Fibroblast of the aortic adventitia (primary cell): ENCODE measurements around the gene LCN6. TPM values are rescaled to one million over a fixed set of nuclear protein-coding genes. Genes with fewer than 3 reads are reported as not detected.

Experiments used
- DNase-seq: peaks from one replicate; pipeline ENCODE4 v3.0.0-alpha.2; 2010; ENCODE audit warnings: low read depth
- H3K4me3 ChIP-seq: 2 replicates; pipeline ENCODE4 v1.5.1; 2011; ENCODE audit warnings: low read depth, mild to moderate bottlenecking, control low read depth, low read length, moderate library complexity
- CTCF ChIP-seq: IDR thresholded peaks from 2 replicates; pipeline ENCODE4 v1.5.1; 2011; ENCODE audit warnings: mild to moderate bottlenecking, low read length, control low read depth, inconsistent platforms; ENCODE audit not compliant: insufficient read depth
- total RNA-seq: library from RNA; depleted of rRNA; stranded (reverse); fragments of >200 nt; gene quantifications from 2 replicates; pipeline ENCODE4 v1.2.3, GENCODE V29; 2012; ENCODE audit warnings: low replicate concordance

Gene LCN6
- total RNA-seq, 1 donor, result not detected

- no peak overlapping the region for H3K4me3 ChIP-seq
- TF ChIP-seq CTCF, result no peak
- DNase-seq, result no peak
Measured at GRCh38 chr9:136751244-136751643, 2.9 kb upstream of the LCN6 start.

GRCh38 chr9:136750526-136750925, 2.2 kb upstream of the LCN6 start:
- no peak for TF ChIP-seq CTCF
- no peak for DNase-seq
- no peak overlapping the region for H3K4me3 ChIP-seq

- no peak for DNase-seq
- no peak for TF ChIP-seq CTCF
- H3K4me3 ChIP-seq, result no peak overlapping the region
Measured at GRCh38 chr9:136748666-136749611, 614 bp upstream of the LCN6 start.

GRCh38 chr9:136747161-136748060, 914 bp downstream of the LCN6 start:
- no peak for TF ChIP-seq CTCF
- no peak for DNase-seq
- H3K4me3 ChIP-seq, result no peak overlapping the region

- DNase-seq, result no peak
- H3K4me3 ChIP-seq, result no peak overlapping the region
- TF ChIP-seq CTCF, result no peak
Measured at GRCh38 chr9:136746621-136747020, 1.7 kb downstream of the LCN6 start.

- no peak overlapping the region for H3K4me3 ChIP-seq
- TF ChIP-seq CTCF, result no peak
- no peak for DNase-seq
Measured at GRCh38 chr9:136746155-136746490, 2.2 kb downstream of the LCN6 start.
